HepG2 (cell line): ENCODE measurements around the gene PCDHGA10. TPM values are rescaled to one million over a fixed set of nuclear protein-coding genes. Genes with fewer than 3 reads are reported as not detected.

Experiments used
- ATAC-seq: fragments of 200-7000 bp; cut with Tn5 transposase; 3 replicates; pipeline ENCODE4 v1.9.1; 2020; ENCODE audit warnings: mild to moderate bottlenecking, moderate library complexity
- BruUV-seq: library from RNA; stranded (reverse); fragments of 400-500 nt; replicated peaks from 2 replicates; lab custom pipeline; 2021; lab: Mats Ljungman, UMichigan
- CTCF ChIA-PET: fragments of 300-600 bp; formaldehyde crosslinking; extraction: SDS; loops from one replicate; lab custom pipeline; 2021; ENCODE audit warnings: low total read pairs, inconsistent platforms, low intra/inter-chr PET ratio; lab: Yijun Ruan, JAX
- POLR2A ChIA-PET: fragments of 350-600 bp; sonication (Branson Sonifier 250); formaldehyde crosslinking; loops from one replicate; lab custom pipeline; 2020; ENCODE audit warnings: antibody characterized with exemption, inconsistent platforms; lab: Yijun Ruan, JAX
- DNase-seq: peaks from one replicate; pipeline ENCODE4 v3.0.0-alpha.2; 2015; ENCODE audit warnings: low spot score
- FAIRE-seq: peaks from 3 replicates; lab custom pipeline; 2011; peaks lifted over from hg19 to GRCh38; lab: Jason Lieb, UNC
- H2AFZ ChIP-seq: one replicate; pipeline ENCODE4 v1.6.1; 2011; ENCODE audit warnings: low read length, inconsistent platforms
- H3K27ac ChIP-seq: fragments of 300-600 bp; 3 replicates; pipeline ENCODE4 v1.8.0; 2011; ENCODE audit warnings: mixed run types, mild to moderate bottlenecking, mixed read lengths, low read length, inconsistent platforms; ENCODE audit not compliant: insufficient read depth; ENCODE audit errors: extremely low read length
- H3K27me3 ChIP-seq, 2 experiments: fragments of 200-600 bp in 1 of 2; 2 replicates in 1 of 2; 3 replicates in 1 of 2; pipeline versions ENCODE4 v1.6.0 to v1.8.0; 2011; ENCODE audit warnings: low read length in 2 of 2, mild to moderate bottlenecking in 2 of 2, moderate library complexity in 2 of 2, inconsistent platforms in 1 of 2; ENCODE audit not compliant: insufficient read depth in 2 of 2, control insufficient read depth in 1 of 2
- H3K36me3 ChIP-seq, 2 experiments: fragments of 200-600 bp in 1 of 2; replicated peaks in 1 of 2; 2 replicates in 1 of 2; 3 replicates in 1 of 2; pipeline versions ENCODE4 v1.5.1 to v1.8.0; 2011; ENCODE audit warnings: low read length in 2 of 2, inconsistent platforms in 1 of 2; ENCODE audit not compliant: insufficient read depth in 2 of 2, control insufficient read depth in 1 of 2
- H3K4me1 ChIP-seq: 2 replicates; pipeline ENCODE4 v1.5.1; 2012; ENCODE audit warnings: low read length, inconsistent platforms; ENCODE audit not compliant: insufficient read depth
- H3K4me2 ChIP-seq: 2 replicates; pipeline ENCODE4 v1.6.0; 2011; ENCODE audit warnings: low read depth, low read length, inconsistent platforms
- H3K4me3 ChIP-seq, 3 experiments: fragments of 200-600 bp in 1 of 3; sonication (generic), shearing (Covaris generic) in 1 of 3; replicated peaks in 1 of 3; 2 replicates each; pipeline ENCODE4 v1.5.1; 2011 to 2016; ENCODE audit warnings: low read length in 3 of 3, inconsistent platforms in 2 of 3, low read depth in 2 of 3, mild to moderate bottlenecking in 2 of 3, control low read depth in 1 of 3, mixed read lengths in 1 of 3; ENCODE audit not compliant: insufficient read depth in 1 of 3
- H3K79me2 ChIP-seq: one replicate; pipeline ENCODE4 v1.6.1; 2011; ENCODE audit warnings: low read length, inconsistent platforms; ENCODE audit not compliant: insufficient read depth
- H3K9ac ChIP-seq: 2 replicates; pipeline ENCODE4 v1.6.0; 2011; ENCODE audit warnings: mild to moderate bottlenecking, low read depth, low read length, inconsistent platforms; ENCODE audit not compliant: insufficient read depth
- H3K9me3 ChIP-seq: 2 replicates; pipeline ENCODE4 v1.5.1; 2012; ENCODE audit warnings: mild to moderate bottlenecking, low read length
- H4K20me1 ChIP-seq: 2 replicates; pipeline ENCODE4 v1.6.0; 2011; ENCODE audit warnings: inconsistent platforms, mild to moderate bottlenecking, low read length, moderate library complexity; ENCODE audit not compliant: insufficient read depth
- AKAP8 ChIP-seq: sonication (generic); formaldehyde crosslinking; IDR thresholded peaks from 2 replicates; pipeline ENCODE4 v1.5.1; 2020; ENCODE audit warnings: mild to moderate bottlenecking, missing genetic modification reagents
- IRX3 ChIP-seq: sonication (generic); formaldehyde crosslinking; IDR thresholded peaks from 2 replicates; pipeline ENCODE4 v1.8.1; 2023; ENCODE audit warnings: mild to moderate bottlenecking, low read depth, missing genetic modification reagents, borderline replicate concordance
- POLR2G ChIP-seq: fragments of 200-400 bp; formaldehyde crosslinking; IDR thresholded peaks from 2 replicates; pipeline ENCODE4 v1.6.1; 2018; ENCODE audit warnings: mild to moderate bottlenecking, low read depth, low read length, moderate library complexity
- SP140L ChIP-seq: sonication (generic); formaldehyde crosslinking; IDR thresholded peaks from 2 replicates; pipeline ENCODE4 v1.4.0; 2020; ENCODE audit warnings: missing genetic modification reagents, borderline replicate concordance
- ZBTB3 ChIP-seq: sonication (generic); formaldehyde crosslinking; IDR thresholded peaks from 2 replicates; pipeline ENCODE4 v1.4.0; 2020; ENCODE audit warnings: low read depth, mild to moderate bottlenecking, moderate library complexity, missing genetic modification reagents, borderline replicate concordance
- ZNF343 ChIP-seq: sonication (generic); formaldehyde crosslinking; IDR thresholded peaks from 2 replicates; pipeline ENCODE4 v1.4.0; 2020; ENCODE audit warnings: mild to moderate bottlenecking, missing genetic modification reagents
- ZNF629 ChIP-seq: sonication (generic); formaldehyde crosslinking; conservative IDR thresholded peaks from 2 replicates; pipeline ENCODE4 v1.5.0; 2020; ENCODE audit warnings: missing genetic modification reagents
- ZNF644 ChIP-seq: IDR thresholded peaks from 2 replicates; pipeline ENCODE4 v1.6.1; 2016; ENCODE audit warnings: low read depth
- ZNF777 ChIP-seq: sonication (generic); formaldehyde crosslinking; IDR thresholded peaks from 2 replicates; pipeline ENCODE4 v1.4.0; 2020; ENCODE audit warnings: missing genetic modification reagents
- ZSCAN25 ChIP-seq: sonication (generic); formaldehyde crosslinking; IDR thresholded peaks from 2 replicates; pipeline ENCODE4 v1.8.0; 2022; ENCODE audit warnings: mild to moderate bottlenecking, missing genetic modification reagents
- WGBS: methylation state at CpG from one replicate; pipeline ENCODE4 v1.1.6; 2017; ENCODE audit warnings: low lambda C conversion rate; 5-methylcytosine and 5-hydroxymethylcytosine counted together
- in situ Hi-C: cut with HindIII; loops from 2 replicates; pipeline ENCODE4 v1.10.0; 2017; ENCODE audit warnings: low pct_unique_long_range_greater_than_20kb; ENCODE audit not compliant: extremely low pct_ligation_motif_present
- intact Hi-C: fragments of 100-400 bp; cut with micrococcal nuclease; formaldehyde crosslinking; loops from one replicate; pipeline ENCODE4 v1.10.0; 2022; ENCODE audit not compliant: unreplicated experiment
- polyA plus RNA-seq, 8 experiments: library from polyadenylated mRNA; depleted of rRNA in 3 of 8; stranded (reverse) in 7 of 8; unstranded in 1 of 8; fragments of >200 nt; fragmentation: Illumina TruSeq in 4 of 8; extraction: Trizol in 4 of 8; gene quantifications; 2 replicates each; pipeline versions ENCODE4 v1.2.1 to v1.2.3, GENCODE V29; 2011 to 2016; ENCODE audit warnings: low read depth in 4 of 8, missing spikeins in 1 of 8, mixed read lengths in 1 of 8; ENCODE audit not compliant: insufficient read depth in 1 of 8
- total RNA-seq, 5 experiments: library from RNA; depleted of rRNA; stranded (reverse); fragments of >200 nt; fragmentation: Illumina TruSeq; extraction: Trizol; gene quantifications; 2 replicates each; pipeline ENCODE4 v1.2.3, GENCODE V29; 2016; ENCODE audit warnings: low read depth in 1 of 5
- TF ChIP-seq, protein P1 (sequence below): sonication (generic); formaldehyde crosslinking; IDR thresholded peaks from 2 replicates; pipeline ENCODE4 v1.4.0; 2020; ENCODE audit warnings: missing genetic modification reagents, borderline replicate concordance
- TF ChIP-seq, protein P2 (sequence below): sonication (generic); formaldehyde crosslinking; IDR thresholded peaks from 2 replicates; pipeline ENCODE4 v1.4.0; 2020; ENCODE audit warnings: low read depth, mild to moderate bottlenecking, missing genetic modification reagents

PCDHGA10 gene
- total and polyA plus RNA-seq, 2 of the 13 experiments (the other 11 are each of a cell fraction or from before 2014, with no cell fraction given), result 0.04 to 0.18 TPM

DNA sequence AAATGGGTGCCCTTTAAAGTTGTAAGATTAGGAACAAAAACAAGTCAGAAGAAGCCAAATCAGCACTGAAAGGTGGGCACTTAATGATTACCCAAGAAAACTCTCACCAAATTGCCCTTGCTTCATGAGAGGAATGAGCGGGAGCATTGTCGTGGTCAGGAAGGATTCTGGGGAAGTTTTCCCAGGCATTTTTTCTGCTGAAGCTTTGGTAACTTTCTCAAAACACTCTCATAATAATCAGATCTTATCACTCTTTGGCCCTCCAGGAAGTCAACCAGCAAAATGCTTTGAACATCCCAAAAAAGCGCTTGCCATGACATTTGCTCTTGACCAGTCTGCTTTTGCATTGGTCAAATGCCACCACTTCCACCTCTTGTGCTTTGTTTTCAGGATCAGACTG is 52.6 kb downstream of the PCDHGA10 start:
- Histone ChIP-seq H3K27ac (no peak overlapping the region), H3K79me2 (no peaks in the 10 kb centered on the region), H3K9me3 (no peaks in the 10 kb centered on the region), H2AFZ (no peak overlapping the region), H4K20me1 (no peaks in the 10 kb centered on the region), H3K4me1 (no peaks in the 10 kb centered on the region), H3K4me3 (no peak overlapping the region), H3K4me2 (no peak overlapping the region), H3K36me3 (no peaks in the 10 kb centered on the region), H3K27me3 (no peaks in the 10 kb centered on the region; a peak in 1 of 5 replicates), H3K9ac (no peak overlapping the region)
- ATAC-seq (no peak), DNase-seq (no peak), FAIRE-seq (no peak)
- intact Hi-C loops, result no loop called here
- BruUV-seq, result no TSS peak
- TF ChIP-seq, protein P1, sequence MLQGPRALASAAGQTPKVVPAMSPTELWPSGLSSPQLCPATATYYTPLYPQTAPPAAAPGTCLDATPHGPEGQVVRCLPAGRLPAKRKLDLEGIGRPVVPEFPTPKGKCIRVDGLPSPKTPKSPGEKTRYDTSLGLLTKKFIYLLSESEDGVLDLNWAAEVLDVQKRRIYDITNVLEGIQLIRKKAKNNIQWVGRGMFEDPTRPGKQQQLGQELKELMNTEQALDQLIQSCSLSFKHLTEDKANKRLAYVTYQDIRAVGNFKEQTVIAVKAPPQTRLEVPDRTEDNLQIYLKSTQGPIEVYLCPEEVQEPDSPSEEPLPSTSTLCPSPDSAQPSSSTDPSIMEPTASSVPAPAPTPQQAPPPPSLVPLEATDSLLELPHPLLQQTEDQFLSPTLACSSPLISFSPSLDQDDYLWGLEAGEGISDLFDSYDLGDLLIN, result no peak
- no peak for TF ChIP-seq ZNF629 (CRISPR knock-in tag)
- no peak for TF ChIP-seq ZBTB3 (CRISPR knock-in tag)
- no peak for TF ChIP-seq ZNF777
- TF ChIP-seq IRX3 (CRISPR knock-in tag), result no peak
- TF ChIP-seq POLR2G, result no peak
- TF ChIP-seq AKAP8 (CRISPR knock-in tag), result no peak
- TF ChIP-seq, protein P2, sequence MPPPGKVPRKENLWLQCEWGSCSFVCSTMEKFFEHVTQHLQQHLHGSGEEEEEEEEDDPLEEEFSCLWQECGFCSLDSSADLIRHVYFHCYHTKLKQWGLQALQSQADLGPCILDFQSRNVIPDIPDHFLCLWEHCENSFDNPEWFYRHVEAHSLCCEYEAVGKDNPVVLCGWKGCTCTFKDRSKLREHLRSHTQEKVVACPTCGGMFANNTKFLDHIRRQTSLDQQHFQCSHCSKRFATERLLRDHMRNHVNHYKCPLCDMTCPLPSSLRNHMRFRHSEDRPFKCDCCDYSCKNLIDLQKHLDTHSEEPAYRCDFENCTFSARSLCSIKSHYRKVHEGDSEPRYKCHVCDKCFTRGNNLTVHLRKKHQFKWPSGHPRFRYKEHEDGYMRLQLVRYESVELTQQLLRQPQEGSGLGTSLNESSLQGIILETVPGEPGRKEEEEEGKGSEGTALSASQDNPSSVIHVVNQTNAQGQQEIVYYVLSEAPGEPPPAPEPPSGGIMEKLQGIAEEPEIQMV (CRISPR knock-in tag), result no peak
- TF ChIP-seq ZNF644 (CRISPR knock-in tag), result no peak
- TF ChIP-seq SP140L (CRISPR knock-in tag), result no peak
- TF ChIP-seq ZSCAN25 (CRISPR knock-in tag), result no peak
- TF ChIP-seq ZNF343 (CRISPR knock-in tag), result no peak
- ChIA-PET CTCF (no interaction called here), POLR2A (no interaction called here)
- 61% methylated on average over 3 of the region's 3 CpGs for WGBS
- in situ Hi-C loops, result no loop called here

Other genes with a start within 250 kb of the PCDHGA10 start
Only the 30 nearest of the 37 such genes appear.
- gene PCDHB10, start 220.6 kb upstream of the PCDHGA10 start, total RNA-seq (2016; rRNA removed; fragmentation: Illumina TruSeq; extraction: Trizol), result not detected in 2 replicates
- 0.05 and 0.09 TPM in 2 replicates for gene PCDHB10, start 220.6 kb upstream of the PCDHGA10 start, polyA plus RNA-seq (2011; rRNA removed)
- gene PCDHB11, start 213.4 kb upstream of the PCDHGA10 start, total RNA-seq (2016; rRNA removed; fragmentation: Illumina TruSeq; extraction: Trizol), result 0.07 TPM in 1 of 2 replicates, not detected in the other
- not detected in 2 replicates for gene PCDHB11, start 213.4 kb upstream of the PCDHGA10 start, polyA plus RNA-seq (2011; rRNA removed)
- 0.04 TPM in 1 of 2 replicates, not detected in the other for gene PCDHB12, start 204.3 kb upstream of the PCDHGA10 start, total RNA-seq (2016; rRNA removed; fragmentation: Illumina TruSeq; extraction: Trizol)
- gene PCDHB12, start 204.3 kb upstream of the PCDHGA10 start, polyA plus RNA-seq (2011; rRNA removed), result 0.03 TPM in 2 replicates
- gene PCDHB13, start 199.1 kb upstream of the PCDHGA10 start, total RNA-seq (2016; rRNA removed; fragmentation: Illumina TruSeq; extraction: Trizol), result 0.52 and 0.80 TPM in 2 replicates
- gene PCDHB13, start 199.1 kb upstream of the PCDHGA10 start, polyA plus RNA-seq (2011; rRNA removed), result 0.57 and 0.63 TPM in 2 replicates
- 0.32 and 0.40 TPM in 2 replicates for gene PCDHB14, start 189.6 kb upstream of the PCDHGA10 start, total RNA-seq (2016; rRNA removed; fragmentation: Illumina TruSeq; extraction: Trizol)
- gene PCDHB14, start 189.6 kb upstream of the PCDHGA10 start, polyA plus RNA-seq (2011; rRNA removed), result 0.37 and 0.73 TPM in 2 replicates
- 0.22 and 0.27 TPM in 2 replicates for gene PCDHB15, start 167.6 kb upstream of the PCDHGA10 start, total RNA-seq (2016; rRNA removed; fragmentation: Illumina TruSeq; extraction: Trizol)
- 0.26 and 0.48 TPM in 2 replicates for gene PCDHB15, start 167.6 kb upstream of the PCDHGA10 start, polyA plus RNA-seq (2011; rRNA removed)
- 0.13 TPM in 1 of 2 replicates, not detected in the other for gene SLC25A2, start 108.9 kb upstream of the PCDHGA10 start, total RNA-seq (2016; rRNA removed; fragmentation: Illumina TruSeq; extraction: Trizol)
- gene SLC25A2, start 108.9 kb upstream of the PCDHGA10 start, polyA plus RNA-seq (2011; rRNA removed), result not detected in 2 replicates
- 61.5 and 96.6 TPM in 2 replicates for gene TAF7, start 92.2 kb upstream of the PCDHGA10 start, total RNA-seq (2016; rRNA removed; fragmentation: Illumina TruSeq; extraction: Trizol)
- gene TAF7, start 92.2 kb upstream of the PCDHGA10 start, polyA plus RNA-seq (2011; rRNA removed), result 36.5 and 41.6 TPM in 2 replicates
- 0.04 and 0.31 TPM in 2 replicates for gene PCDHGA1, start 82.5 kb upstream of the PCDHGA10 start, total RNA-seq (2016; rRNA removed; fragmentation: Illumina TruSeq; extraction: Trizol)
- 0.40 TPM in 2 replicates for gene PCDHGA1, start 82.5 kb upstream of the PCDHGA10 start, polyA plus RNA-seq (2011; rRNA removed)
- gene PCDHGA2, start 74.2 kb upstream of the PCDHGA10 start, total RNA-seq (2016; rRNA removed; fragmentation: Illumina TruSeq; extraction: Trizol), result 0.04 TPM in 1 of 2 replicates, not detected in the other
- 0.09 and 0.11 TPM in 2 replicates for gene PCDHGA2, start 74.2 kb upstream of the PCDHGA10 start, polyA plus RNA-seq (2011; rRNA removed)
- not detected in 2 replicates for gene PCDHGA3, start 69.2 kb upstream of the PCDHGA10 start, total RNA-seq (2016; rRNA removed; fragmentation: Illumina TruSeq; extraction: Trizol)
- 0.03 and 0.05 TPM in 2 replicates for gene PCDHGA3, start 69.2 kb upstream of the PCDHGA10 start, polyA plus RNA-seq (2011; rRNA removed)
- gene PCDHGB1, start 62.9 kb upstream of the PCDHGA10 start, total RNA-seq (2016; rRNA removed; fragmentation: Illumina TruSeq; extraction: Trizol), result 0.95 and 2.6 TPM in 2 replicates
- 0.95 and 1.0 TPM in 2 replicates for gene PCDHGB1, start 62.9 kb upstream of the PCDHGA10 start, polyA plus RNA-seq (2011; rRNA removed)
- gene PCDHGA4, start 58.0 kb upstream of the PCDHGA10 start, total RNA-seq (2016; rRNA removed; fragmentation: Illumina TruSeq; extraction: Trizol), result 0.15 and 0.58 TPM in 2 replicates
- 0.39 and 0.49 TPM in 2 replicates for gene PCDHGA4, start 58.0 kb upstream of the PCDHGA10 start, polyA plus RNA-seq (2011; rRNA removed)
- 0.64 and 0.77 TPM in 2 replicates for gene PCDHGB2, start 53.0 kb upstream of the PCDHGA10 start, total RNA-seq (2016; rRNA removed; fragmentation: Illumina TruSeq; extraction: Trizol)
- gene PCDHGB2, start 53.0 kb upstream of the PCDHGA10 start, polyA plus RNA-seq (2011; rRNA removed), result 0.80 and 0.82 TPM in 2 replicates
- 0.11 and 0.27 TPM in 2 replicates for gene PCDHGA5, start 48.8 kb upstream of the PCDHGA10 start, total RNA-seq (2016; rRNA removed; fragmentation: Illumina TruSeq; extraction: Trizol)
- 0.32 and 0.40 TPM in 2 replicates for gene PCDHGA5, start 48.8 kb upstream of the PCDHGA10 start, polyA plus RNA-seq (2011; rRNA removed)
- gene PCDHGB3, start 42.7 kb upstream of the PCDHGA10 start, total RNA-seq (2016; rRNA removed; fragmentation: Illumina TruSeq; extraction: Trizol), result 0.13 and 0.40 TPM in 2 replicates
- gene PCDHGB3, start 42.7 kb upstream of the PCDHGA10 start, polyA plus RNA-seq (2011; rRNA removed), result 0.44 and 0.67 TPM in 2 replicates
- 0.13 and 0.33 TPM in 2 replicates for gene PCDHGA6, start 39.1 kb upstream of the PCDHGA10 start, total RNA-seq (2016; rRNA removed; fragmentation: Illumina TruSeq; extraction: Trizol)
- gene PCDHGA6, start 39.1 kb upstream of the PCDHGA10 start, polyA plus RNA-seq (2011; rRNA removed), result 0.51 and 0.54 TPM in 2 replicates
- gene PCDHGA7, start 30.2 kb upstream of the PCDHGA10 start, total RNA-seq (2016; rRNA removed; fragmentation: Illumina TruSeq; extraction: Trizol), result 0.17 and 0.31 TPM in 2 replicates
- 0.11 and 0.13 TPM in 2 replicates for gene PCDHGA7, start 30.2 kb upstream of the PCDHGA10 start, polyA plus RNA-seq (2011; rRNA removed)
- 1.7 and 3.3 TPM in 2 replicates for gene PCDHGB4, start 25.3 kb upstream of the PCDHGA10 start, total RNA-seq (2016; rRNA removed; fragmentation: Illumina TruSeq; extraction: Trizol)
- 1.7 and 2.1 TPM in 2 replicates for gene PCDHGB4, start 25.3 kb upstream of the PCDHGA10 start, polyA plus RNA-seq (2011; rRNA removed)
- 0.08 and 0.29 TPM in 2 replicates for gene PCDHGA8, start 20.4 kb upstream of the PCDHGA10 start, total RNA-seq (2016; rRNA removed; fragmentation: Illumina TruSeq; extraction: Trizol)
- gene PCDHGA8, start 20.4 kb upstream of the PCDHGA10 start, polyA plus RNA-seq (2011; rRNA removed), result 0.04 and 0.05 TPM in 2 replicates
- 0.44 TPM in 1 of 2 replicates, not detected in the other for gene PCDHGB5, start 15.0 kb upstream of the PCDHGA10 start, total RNA-seq (2016; rRNA removed; fragmentation: Illumina TruSeq; extraction: Trizol)
- gene PCDHGB5, start 15.0 kb upstream of the PCDHGA10 start, polyA plus RNA-seq (2011; rRNA removed), result 0.08 and 0.13 TPM in 2 replicates
- 0.38 TPM in 1 of 2 replicates, not detected in the other for gene PCDHGA9, start 10.2 kb upstream of the PCDHGA10 start, total RNA-seq (2016; rRNA removed; fragmentation: Illumina TruSeq; extraction: Trizol)
- 0.04 and 0.09 TPM in 2 replicates for gene PCDHGA9, start 10.2 kb upstream of the PCDHGA10 start, polyA plus RNA-seq (2011; rRNA removed)
- 0.20 TPM in 1 of 2 replicates, not detected in the other for gene PCDHGB6, start 5.0 kb upstream of the PCDHGA10 start, total RNA-seq (2016; rRNA removed; fragmentation: Illumina TruSeq; extraction: Trizol)
- gene PCDHGB6, start 5.0 kb upstream of the PCDHGA10 start, polyA plus RNA-seq (2011; rRNA removed), result 0.01 and 0.12 TPM in 2 replicates
- 0.07 and 0.18 TPM in 2 replicates for gene PCDHGB7, start 4.7 kb downstream of the PCDHGA10 start, total RNA-seq (2016; rRNA removed; fragmentation: Illumina TruSeq; extraction: Trizol)
- gene PCDHGB7, start 4.7 kb downstream of the PCDHGA10 start, polyA plus RNA-seq (2011; rRNA removed), result 0.08 and 0.10 TPM in 2 replicates
- gene PCDHGA11, start 8.1 kb downstream of the PCDHGA10 start, total RNA-seq (2016; rRNA removed; fragmentation: Illumina TruSeq; extraction: Trizol), result 0.24 TPM in 1 of 2 replicates, not detected in the other
- gene PCDHGA11, start 8.1 kb downstream of the PCDHGA10 start, polyA plus RNA-seq (2011; rRNA removed), result 0.04 and 0.05 TPM in 2 replicates
- gene PCDHGA12, start 17.5 kb downstream of the PCDHGA10 start, total RNA-seq (2016; rRNA removed; fragmentation: Illumina TruSeq; extraction: Trizol), result 0.13 TPM in 1 of 2 replicates, not detected in the other
- 0.03 and 0.07 TPM in 2 replicates for gene PCDHGA12, start 17.5 kb downstream of the PCDHGA10 start, polyA plus RNA-seq (2011; rRNA removed)
- gene PCDHGC3, start 63.0 kb downstream of the PCDHGA10 start, total RNA-seq (2016; rRNA removed; fragmentation: Illumina TruSeq; extraction: Trizol), result 0.20 and 0.21 TPM in 2 replicates
- gene PCDHGC3, start 63.0 kb downstream of the PCDHGA10 start, polyA plus RNA-seq (2011; rRNA removed), result 0.20 and 0.30 TPM in 2 replicates
- 0.07 TPM in 1 of 2 replicates, not detected in the other for gene PCDHGC4, start 72.0 kb downstream of the PCDHGA10 start, total RNA-seq (2016; rRNA removed; fragmentation: Illumina TruSeq; extraction: Trizol)
- 0.10 TPM in 1 of 2 replicates, not detected in the other for gene PCDHGC4, start 72.0 kb downstream of the PCDHGA10 start, polyA plus RNA-seq (2011; rRNA removed)
- gene PCDHGC5, start 76.1 kb downstream of the PCDHGA10 start, total RNA-seq (2016; rRNA removed; fragmentation: Illumina TruSeq; extraction: Trizol), result not detected in 2 replicates
- gene PCDHGC5, start 76.1 kb downstream of the PCDHGA10 start, polyA plus RNA-seq (2011; rRNA removed), result 0.03 TPM in 1 of 2 replicates, not detected in the other
- gene DIAPH1, start 206.0 kb downstream of the PCDHGA10 start, total RNA-seq (2016; rRNA removed; fragmentation: Illumina TruSeq; extraction: Trizol), result 28.5 and 33.9 TPM in 2 replicates
- gene DIAPH1, start 206.0 kb downstream of the PCDHGA10 start, polyA plus RNA-seq (2011; rRNA removed), result 25.1 and 33.2 TPM in 2 replicates